ENCODE results near the gene RBM10. TPM values are rescaled to one million over a fixed set of nuclear protein-coding genes. Genes with fewer than 3 reads are reported as not detected.
A peak's percentile ranks its signal among the peaks of the same experiment; 100 is the strongest.
"Not testable (repeated sequence)": the region's sequence is repeated elsewhere in the genome, so short reads cannot be mapped to it uniquely, and the experiment has no call there.

RBM10 gene
- total RNA-seq, result 27.8 TPM

GRCh38 chrX:47144626-47145394, at the start of gene RBM10, which contains the start of gene NDUFB11:
Gene RBM10, plus strand, starts transcription at chrX:47145221. Its CDS starts 2,261 bp downstream, at chrX:47147482.
Gene NDUFB11, minus strand, starts transcription at chrX:47144702. Its CDS starts 23 bp downstream, at chrX:47144679.
- peak; percentile 96 for DNase-seq

GRCh38 chrX:47097018-47097417, 48.0 kb upstream of the RBM10 start:
- DNase-seq, result no peak

- DNase-seq, result no peak
Measured at GRCh38 chrX:47098338-47099094, 46.5 kb upstream of the RBM10 start.

GRCh38 chrX:47101206-47101605, 43.8 kb upstream of the RBM10 start:
- DNase-seq, result no peak

GRCh38 chrX:47110936-47111615, 33.9 kb upstream of the RBM10 start:
- DNase-seq, result not testable (repeated sequence)

- no peak for DNase-seq
Measured at GRCh38 chrX:47112316-47112954, 32.6 kb upstream of the RBM10 start.

GRCh38 chrX:47116551-47117110, 28.4 kb upstream of the RBM10 start:
- DNase-seq, result not testable (repeated sequence)

- not testable (repeated sequence) for DNase-seq
Measured at GRCh38 chrX:47124466-47124865, 20.6 kb upstream of the RBM10 start.

- peak; percentile 97 for DNase-seq
Measured at GRCh38 chrX:47129157-47129898, 15.7 kb upstream of the RBM10 start.

- peak; percentile 18 for DNase-seq
Measured at GRCh38 chrX:47129899-47130358, 15.1 kb upstream of the RBM10 start.

- DNase-seq, result no peak
Measured at GRCh38 chrX:47133493-47133892, 11.5 kb upstream of the RBM10 start.

- DNase-seq, result not testable (repeated sequence)
Measured at GRCh38 chrX:47135650-47136049, 9.4 kb upstream of the RBM10 start.

GRCh38 chrX:47138171-47138570, 6.8 kb upstream of the RBM10 start:
- no peak for DNase-seq

GRCh38 chrX:47143894-47144625, 961 bp upstream of the RBM10 start:
- DNase-seq, result peak; percentile 63

- DNase-seq, result peak; percentile 8
Measured at GRCh38 chrX:47145395-47146120, 537 bp downstream of the RBM10 start.

GRCh38 chrX:47146121-47146935, 1.3 kb downstream of the RBM10 start:
- DNase-seq, result peak; percentile 45

GRCh38 chrX:47146936-47147859, 2.2 kb downstream of the RBM10 start:
- no peak for DNase-seq

- no peak for DNase-seq
Measured at GRCh38 chrX:47148946-47149345, 3.9 kb downstream of the RBM10 start.
